Hematopoietic multipotent progenitor cell treated with erythropoietin and hydrocortisone succinate and interleukin-3 and kit ligand, for 8 days (in vitro differentiated cells): ENCODE measurements around the gene IL31RA.
"Not testable (repeated sequence)": the region's sequence is repeated elsewhere in the genome, so short reads cannot be mapped to it uniquely, and the experiment has no call there.

Source experiments
- DNase-seq: peaks from one replicate; pipeline ENCODE4 v3.0.0-alpha.2; 2015

IL31RA gene

GRCh38 chr5:55850839-55851674, at the start of gene IL31RA:
Gene IL31RA, plus strand, starts transcription at chr5:55851357. Its CDS starts 214 bp downstream, at chr5:55851571.
- DNase-seq, result no peak

GRCh38 chr5:55808814-55809213, 42.3 kb upstream of the IL31RA start:
- DNase-seq, result not testable (repeated sequence)

GRCh38 chr5:55815939-55816338, 35.2 kb upstream of the IL31RA start:
- not testable (repeated sequence) for DNase-seq

GRCh38 chr5:55816342-55816741, 34.8 kb upstream of the IL31RA start:
- DNase-seq, result no peak

GRCh38 chr5:55817030-55817429, 34.1 kb upstream of the IL31RA start:
- no peak for DNase-seq

- no peak for DNase-seq
Measured at GRCh38 chr5:55820488-55820887, 30.7 kb upstream of the IL31RA start.

GRCh38 chr5:55821731-55822512, 29.2 kb upstream of the IL31RA start:
- DNase-seq, result no peak

GRCh38 chr5:55823151-55823796, 27.9 kb upstream of the IL31RA start:
- DNase-seq, result no peak

GRCh38 chr5:55829956-55830355, 21.2 kb upstream of the IL31RA start:
- DNase-seq, result no peak

- DNase-seq, result no peak
Measured at GRCh38 chr5:55832446-55832845, 18.7 kb upstream of the IL31RA start.

GRCh38 chr5:55836191-55836590, 15.0 kb upstream of the IL31RA start:
- no peak for DNase-seq

- no peak for DNase-seq
Measured at GRCh38 chr5:55841976-55842375, 9.2 kb upstream of the IL31RA start.

- no peak for DNase-seq
Measured at GRCh38 chr5:55847837-55848236, 3.3 kb upstream of the IL31RA start.

- no peak for DNase-seq
Measured at GRCh38 chr5:55848783-55849182, 2.4 kb upstream of the IL31RA start.

GRCh38 chr5:55851675-55851979, 470 bp downstream of the IL31RA start:
- no peak for DNase-seq

GRCh38 chr5:55852503-55852902, 1.3 kb downstream of the IL31RA start:
- no peak for DNase-seq

- DNase-seq, result no peak
Measured at GRCh38 chr5:55853041-55853670, 2.0 kb downstream of the IL31RA start.

- no peak for DNase-seq
Measured at GRCh38 chr5:55853818-55854217, 2.7 kb downstream of the IL31RA start.

GRCh38 chr5:55855509-55855908, 4.4 kb downstream of the IL31RA start:
- DNase-seq, result no peak

GRCh38 chr5:55856516-55857246, 5.5 kb downstream of the IL31RA start:
- no peak for DNase-seq

GRCh38 chr5:55857247-55857640, 6.1 kb downstream of the IL31RA start:
- DNase-seq, result no peak

- no peak for DNase-seq
Measured at GRCh38 chr5:55858104-55858503, 6.9 kb downstream of the IL31RA start.

- DNase-seq, result no peak
Measured at GRCh38 chr5:55860288-55860687, 9.1 kb downstream of the IL31RA start.
